Epithelial cell of esophagus (primary cell): ENCODE data around the gene THAP4.
A peak's percentile ranks its signal among the peaks of the same experiment; 100 is the strongest.

ENCODE experiments used
- DNase-seq: peaks from one replicate; pipeline ENCODE4 v3.0.0; 2010; ENCODE audit warnings: low read depth
- H3K4me3 ChIP-seq: 2 replicates; pipeline ENCODE4 v1.5.1; 2011; ENCODE audit warnings: mild to moderate bottlenecking, low read length, control low read depth
- CTCF ChIP-seq: IDR thresholded peaks from 2 replicates; pipeline ENCODE4 v1.5.1; 2011; ENCODE audit warnings: low read depth, mild to moderate bottlenecking, low read length, control low read depth, inconsistent platforms; ENCODE audit not compliant: insufficient read depth; ENCODE audit errors: missing control alignments

The THAP4 gene

GRCh38 chr2:241561832-241562231 lies 75.1 kb downstream of the THAP4 start:
- TF ChIP-seq CTCF = no peak
- DNase-seq = peak; percentile 88
- peak overlapping the region; percentile 10 for H3K4me3 ChIP-seq

- peak overlapping the region; percentile 58 for H3K4me3 ChIP-seq
- DNase-seq = no peak
Measured at GRCh38 chr2:241560883-241561474, 76.0 kb downstream of the THAP4 start.

DNA sequence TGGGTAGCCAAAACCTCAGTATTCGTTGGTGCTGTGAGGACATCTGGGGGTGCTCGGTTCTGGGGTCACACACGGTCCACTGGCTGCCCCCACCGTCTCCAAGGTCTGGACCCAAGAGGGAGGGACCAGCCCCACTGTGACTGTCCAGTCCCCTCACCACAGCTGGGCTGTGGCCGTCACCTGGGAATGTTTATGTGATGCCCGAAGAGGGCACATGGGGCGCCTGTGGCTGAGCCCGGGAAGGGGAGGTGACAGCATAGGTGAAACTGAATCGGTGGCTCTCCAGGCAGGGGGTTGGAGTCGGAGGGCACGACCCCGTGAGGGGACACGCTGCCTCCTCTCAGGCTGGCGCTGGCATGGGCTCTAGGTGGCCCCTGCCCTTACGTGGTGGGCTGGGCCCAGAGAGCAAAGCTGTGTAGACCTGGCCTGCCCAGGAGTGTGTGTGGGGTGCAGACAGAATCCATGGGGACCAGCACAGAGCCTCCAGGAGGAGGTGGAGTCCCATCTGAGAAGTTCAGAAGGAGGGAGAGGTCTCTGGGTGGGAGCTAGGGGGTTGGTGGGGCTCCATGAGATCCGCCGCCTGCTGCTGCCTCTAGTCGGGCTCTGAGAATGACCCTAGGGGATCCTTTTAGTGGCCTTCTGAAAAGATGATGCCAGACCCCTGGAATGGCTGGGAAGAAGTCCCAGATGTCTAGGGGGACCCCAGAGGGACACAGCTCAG lies 76.6 kb downstream of the THAP4 start:
- DNase-seq = no peak
- TF ChIP-seq CTCF = no peak
- peak overlapping the region; percentile 58 for H3K4me3 ChIP-seq

More at GRCh38 chr2:241560883-241561474, 76.0 kb downstream of the THAP4 start:
- TF ChIP-seq CTCF = no peak

DNA sequence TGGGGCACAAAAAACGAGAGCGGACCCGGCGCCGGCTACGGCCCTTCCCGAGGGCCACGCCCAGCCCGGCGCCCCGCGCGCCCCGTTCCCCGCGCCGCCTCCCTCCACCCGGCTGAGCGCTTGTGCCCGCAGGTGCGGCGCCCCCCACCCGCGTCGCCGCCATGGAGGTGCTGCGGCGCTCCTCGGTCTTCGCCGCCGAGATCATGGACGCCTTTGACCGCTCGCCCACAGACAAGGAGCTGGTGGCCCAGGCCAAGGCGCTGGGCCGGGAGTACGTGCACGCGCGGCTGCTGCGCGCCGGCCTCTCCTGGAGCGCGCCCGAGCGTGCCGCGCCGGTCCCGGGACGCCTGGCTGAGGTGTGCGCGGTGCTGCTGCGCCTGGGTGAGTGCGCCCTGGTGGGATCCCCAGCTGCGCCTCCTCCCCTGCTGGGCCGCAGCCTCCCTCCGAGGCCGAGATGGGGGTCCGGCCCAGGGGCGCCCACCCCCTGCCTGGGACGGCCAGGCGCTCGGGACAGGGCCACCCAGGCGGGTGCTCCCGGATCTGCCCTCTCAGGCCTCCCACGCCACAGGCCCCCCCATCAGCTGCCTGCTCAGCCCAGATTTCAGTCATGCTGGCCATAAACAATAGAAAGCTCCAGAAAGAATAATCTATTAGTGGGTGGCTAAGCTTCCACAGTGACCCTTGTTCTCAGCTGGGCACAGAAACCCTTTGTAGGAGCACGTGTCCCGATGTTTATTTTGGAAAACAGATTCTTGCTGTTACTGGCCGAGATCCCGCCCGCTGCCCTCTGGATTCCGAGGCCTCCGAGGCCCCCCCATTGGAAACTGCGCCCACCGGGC lies 77.4 kb downstream of the THAP4 start:
- TF ChIP-seq CTCF = no peak
- peak; percentile 76 for DNase-seq

DNA sequence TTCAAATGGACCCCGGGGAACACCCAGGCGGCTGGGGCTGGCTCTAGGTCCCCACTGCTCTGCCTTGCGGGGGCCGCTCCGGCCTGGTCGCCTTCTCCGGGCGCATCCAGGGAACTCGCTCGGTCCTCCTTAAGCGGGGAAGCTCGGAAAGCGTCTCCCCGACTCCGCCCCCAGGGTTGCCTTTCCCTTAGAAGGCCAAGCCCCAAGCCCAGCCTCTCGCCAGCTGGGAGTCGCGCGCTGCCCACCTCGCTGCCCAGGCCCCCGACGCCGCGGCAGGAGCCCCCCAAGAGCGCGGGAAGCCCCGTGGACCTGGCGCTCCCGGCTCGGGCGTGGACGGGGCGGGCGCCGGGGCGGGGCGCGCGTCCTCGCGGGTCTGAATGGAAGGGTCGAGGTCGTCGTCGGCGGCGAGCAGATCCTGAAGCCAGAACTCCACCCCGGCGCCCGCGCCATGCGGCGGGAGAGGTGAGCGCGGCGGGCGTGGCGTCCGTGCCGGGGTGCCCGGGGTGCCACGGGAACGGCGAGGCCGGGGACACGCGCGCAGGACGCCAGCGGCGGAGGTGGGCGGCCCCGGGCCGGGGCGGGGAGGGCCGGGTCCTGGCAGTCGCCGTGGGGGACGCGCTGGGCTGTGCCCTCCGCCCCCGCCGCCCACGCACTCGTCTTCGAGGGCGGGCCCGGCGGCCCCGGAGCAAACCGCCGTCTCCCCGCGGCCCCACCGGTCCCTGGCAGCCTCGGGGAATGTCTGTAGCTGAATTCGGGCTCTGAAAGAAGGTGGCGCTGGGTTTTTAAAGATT lies 78.2 kb downstream of the THAP4 start, which contains the start of gene BOK:
BOK (plus strand) TSS at position 214 of the 791 bp plus-strand sequence. CDS start 739 bp downstream, outside the sequence.
- H3K4me3 ChIP-seq = peak within 1 kb of the TSS; percentile 58
- TF ChIP-seq CTCF = no peak
- peak; percentile 85 for DNase-seq

More for the DNA sequence above, 77.4 kb downstream of the THAP4 start:
- peak overlapping the region; percentile 58 for H3K4me3 ChIP-seq

DNA sequence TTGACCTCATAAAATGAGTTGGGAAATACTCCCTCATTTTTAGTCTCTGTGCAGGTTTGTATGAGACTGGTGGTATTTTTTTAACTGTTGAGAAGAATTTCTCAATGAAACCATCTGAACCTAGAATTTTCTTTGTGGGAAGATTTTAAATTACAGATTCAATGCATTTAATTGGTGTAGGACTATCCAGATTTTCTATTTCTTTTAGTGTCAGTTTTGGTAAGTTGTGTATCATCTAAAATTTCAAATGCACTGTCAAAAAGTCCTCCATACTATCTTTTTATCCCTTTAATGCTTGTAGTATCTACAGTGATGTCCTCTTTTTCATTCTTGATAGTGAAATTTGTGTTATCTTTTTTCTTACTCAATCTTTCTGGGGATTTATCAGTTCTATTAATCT lies 80.2 kb downstream of the THAP4 start:
- TF ChIP-seq CTCF = no peak
- DNase-seq = no peak
- H3K4me3 ChIP-seq = no peak overlapping the region
